Effector memory CD8-positive, alpha-beta T cell (primary cell): ENCODE results near the gene ATP1A4.

Source experiments
- ATAC-seq: fragments of 150-1000 bp; cut with Tn5 transposase; replicated peaks from 2 replicates; pipeline ENCODE4 v1.10.0; 2021; ENCODE audit warnings: mild to moderate bottlenecking, moderate library complexity
- DNase-seq, 3 experiments: peaks; one replicate each; pipeline ENCODE4 v3.0.0; 2021
- H3K27ac Mint-ChIP-seq, 2 donors: one replicate each; pipeline ENCODE4 v1.8.0; 2022; ENCODE audit warnings: mild to moderate bottlenecking in 2 of 2, mixed read lengths in 2 of 2, moderate library complexity in 2 of 2
- H3K27me3 Mint-ChIP-seq, 2 donors: one replicate each; pipeline ENCODE4 v1.8.0; 2022; ENCODE audit warnings: mixed read lengths in 2 of 2
- H3K36me3 Mint-ChIP-seq: one replicate; pipeline ENCODE4 v1.8.0; 2022; ENCODE audit warnings: mild to moderate bottlenecking, moderate library complexity, mixed read lengths; ENCODE audit not compliant: insufficient read depth
- H3K4me1 Mint-ChIP-seq, 2 donors: one replicate each; pipeline ENCODE4 v1.8.0; 2022; ENCODE audit warnings: low read depth in 2 of 2, mixed read lengths in 2 of 2
- H3K4me3 Mint-ChIP-seq, 2 donors: one replicate each; pipeline ENCODE4 v1.8.0; 2022; ENCODE audit warnings: mild to moderate bottlenecking in 2 of 2, mixed read lengths in 2 of 2, moderate library complexity in 2 of 2
- H3K9me3 Mint-ChIP-seq, 2 donors: one replicate each; pipeline ENCODE4 v1.8.0; 2022; ENCODE audit warnings: mixed read lengths in 2 of 2

ATP1A4 gene

DNA sequence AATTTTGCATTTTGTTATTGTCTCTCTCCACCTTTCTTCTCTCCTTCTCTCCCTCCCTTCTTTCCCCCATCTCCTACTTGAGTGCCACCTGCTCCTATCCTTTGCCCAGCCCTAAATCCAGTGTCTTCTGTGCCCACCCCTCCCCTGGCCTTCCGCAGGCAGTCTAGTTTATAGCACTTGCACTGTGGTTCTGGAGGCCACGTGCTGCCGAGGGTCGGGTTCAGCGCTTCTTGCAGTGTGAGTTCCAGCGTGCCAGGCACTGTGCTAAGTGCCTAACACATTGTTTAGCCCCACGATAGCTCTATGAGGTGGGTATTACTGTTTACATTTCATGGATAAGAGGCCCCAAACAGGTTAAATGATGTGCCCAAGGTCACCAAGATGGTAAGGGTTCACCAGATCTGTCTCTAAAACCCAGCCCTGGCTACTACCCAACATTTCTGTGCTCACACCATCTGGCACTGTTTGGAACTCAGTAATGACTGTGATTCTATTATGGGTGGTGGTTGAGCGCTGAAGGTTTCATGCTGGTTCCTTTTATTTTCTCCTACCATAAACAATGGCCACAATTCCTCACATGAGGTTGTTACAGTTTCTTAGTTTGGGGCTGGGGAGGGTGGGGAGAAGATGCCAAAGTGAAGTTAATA lies 14.1 kb upstream of the ATP1A4 start:
- no peak overlapping the region for H3K4me3 Mint-ChIP-seq
- peaks cover 40 to 72% of the 10 kb centered on the region in 2 donors for H3K27me3 Mint-ChIP-seq
- no peak overlapping the region for H3K27ac Mint-ChIP-seq
- ATAC-seq (no peak), DNase-seq (no peak)
- H3K36me3 Mint-ChIP-seq: no peaks in the 10 kb centered on the region
- no peaks in the 10 kb centered on the region for H3K9me3 Mint-ChIP-seq
- H3K4me1 Mint-ChIP-seq: no peaks in the 10 kb centered on the region

- no peaks in the 10 kb centered on the region for H3K36me3 Mint-ChIP-seq
- no peaks in the 10 kb centered on the region for H3K9me3 Mint-ChIP-seq
- H3K4me1 Mint-ChIP-seq: no peaks in the 10 kb centered on the region
- ATAC-seq (no peak), DNase-seq (no peak)
- H3K27ac Mint-ChIP-seq: no peak overlapping the region
- no peak overlapping the region for H3K4me3 Mint-ChIP-seq
- H3K27me3 Mint-ChIP-seq: peaks cover 45 to 71% of the 10 kb centered on the region in 2 donors
These were observed 11.6 kb upstream of the ATP1A4 start for GRCh38 chr1:160139840-160140239.

GRCh38 chr1:160143695-160144094 lies 7.7 kb upstream of the ATP1A4 start:
- ATAC-seq (no peak), DNase-seq (no peak)
- no peak overlapping the region for H3K4me3 Mint-ChIP-seq
- peaks cover 50 to 62% of the 10 kb centered on the region in 2 donors for H3K27me3 Mint-ChIP-seq
- no peaks in the 10 kb centered on the region for H3K9me3 Mint-ChIP-seq
- H3K36me3 Mint-ChIP-seq: no peaks in the 10 kb centered on the region
- H3K27ac Mint-ChIP-seq: no peak overlapping the region
- H3K4me1 Mint-ChIP-seq: no peaks in the 10 kb centered on the region

- Mint-ChIP-seq H3K4me3 (no peak overlapping the region), H3K27ac (no peak overlapping the region), H3K9me3 (no peaks in the 10 kb centered on the region), H3K36me3 (no peaks in the 10 kb centered on the region), H3K4me1 (no peaks in the 10 kb centered on the region), H3K27me3 (peaks cover 45 to 54% of the 10 kb centered on the region in 2 donors)
- no peak for DNase-seq
- ATAC-seq: no peak
These were observed 6.5 kb upstream of the ATP1A4 start for GRCh38 chr1:160144921-160145320.

- peaks cover 36 to 42% of the 10 kb centered on the region in 2 donors for H3K27me3 Mint-ChIP-seq
These were observed 5.3 kb upstream of the ATP1A4 start for GRCh38 chr1:160146107-160146506.

GRCh38 chr1:160148121-160148520 lies 3.3 kb upstream of the ATP1A4 start:
- Mint-ChIP-seq H3K27me3 (peaks cover 26 to 36% of the 10 kb centered on the region in 2 donors), H3K4me3 (no peak overlapping the region), H3K36me3 (no peaks in the 10 kb centered on the region), H3K4me1 (no peaks in the 10 kb centered on the region), H3K27ac (no peak overlapping the region), H3K9me3 (no peaks in the 10 kb centered on the region)
- no peak for DNase-seq
- ATAC-seq: no peak

More at GRCh38 chr1:160146107-160146506, 5.3 kb upstream of the ATP1A4 start:
- H3K9me3 Mint-ChIP-seq: no peaks in the 10 kb centered on the region
- H3K4me1 Mint-ChIP-seq: no peaks in the 10 kb centered on the region
- no peaks in the 10 kb centered on the region for H3K36me3 Mint-ChIP-seq
- H3K27ac Mint-ChIP-seq: no peak overlapping the region
- no peak overlapping the region for H3K4me3 Mint-ChIP-seq
- ATAC-seq (no peak), DNase-seq (no peak)

- Mint-ChIP-seq H3K9me3 (no peaks in the 10 kb centered on the region), H3K27ac (no peak overlapping the region), H3K27me3 (peaks cover 19 to 24% of the 10 kb centered on the region in 2 donors), H3K4me3 (no peak overlapping the region), H3K36me3 (no peaks in the 10 kb centered on the region), H3K4me1 (no peaks in the 10 kb centered on the region)
- DNase-seq: no peak
- no peak for ATAC-seq
These were observed 2.2 kb upstream of the ATP1A4 start for GRCh38 chr1:160149233-160149632.

GRCh38 chr1:160149716-160150115 lies 1.7 kb upstream of the ATP1A4 start:
- no peak for ATAC-seq
- H3K36me3 Mint-ChIP-seq: no peaks in the 10 kb centered on the region
- no peaks in the 10 kb centered on the region for H3K9me3 Mint-ChIP-seq
- no peak for DNase-seq
- H3K4me3 Mint-ChIP-seq: no peak overlapping the region
- H3K27ac Mint-ChIP-seq: no peak overlapping the region
- no peaks in the 10 kb centered on the region for H3K4me1 Mint-ChIP-seq
- peaks cover 18 to 22% of the 10 kb centered on the region in 2 donors for H3K27me3 Mint-ChIP-seq

DNA sequence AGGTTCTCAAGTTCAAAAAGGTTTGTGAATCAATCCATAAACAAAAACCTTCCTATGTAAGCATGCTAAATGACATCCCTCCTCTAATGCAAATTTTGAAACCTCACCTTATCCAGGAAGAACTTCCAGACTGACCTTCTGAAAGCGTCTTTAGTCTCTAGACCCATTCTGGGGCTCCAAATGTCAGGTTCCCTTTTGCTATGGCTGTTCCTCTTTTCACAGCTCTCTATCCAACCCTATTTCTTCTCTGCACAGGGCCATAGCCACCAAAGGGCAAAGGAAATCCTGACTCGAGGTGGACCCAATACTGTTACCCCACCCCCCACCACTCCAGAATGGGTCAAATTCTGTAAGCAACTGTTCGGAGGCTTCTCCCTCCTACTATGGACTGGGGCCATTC lies 3.4 kb downstream of the ATP1A4 start:
- Mint-ChIP-seq H3K9me3 (no peaks in the 10 kb centered on the region), H3K36me3 (no peaks in the 10 kb centered on the region), H3K27me3 (peaks cover 15 to 50% of the 10 kb centered on the region in 2 donors)

GRCh38 chr1:160156361-160156760 lies 5.0 kb downstream of the ATP1A4 start:
- Mint-ChIP-seq H3K36me3 (no peaks in the 10 kb centered on the region), H3K4me1 (no peaks in the 10 kb centered on the region), H3K9me3 (no peaks in the 10 kb centered on the region), H3K4me3 (no peak overlapping the region), H3K27me3 (peaks cover 14 to 54% of the 10 kb centered on the region in 2 donors), H3K27ac (no peak overlapping the region)
- DNase-seq (no peak), ATAC-seq (no peak)

More for the DNA sequence above, 3.4 kb downstream of the ATP1A4 start:
- Mint-ChIP-seq H3K4me3 (no peak overlapping the region), H3K27ac (no peak overlapping the region), H3K4me1 (no peaks in the 10 kb centered on the region)
- ATAC-seq (no peak), DNase-seq (no peak)

- Mint-ChIP-seq H3K27ac (no peak overlapping the region), H3K27me3 (peaks cover 6 to 50% of the 10 kb centered on the region in 2 donors), H3K9me3 (no peaks in the 10 kb centered on the region), H3K4me3 (no peak overlapping the region), H3K36me3 (no peaks in the 10 kb centered on the region), H3K4me1 (no peaks in the 10 kb centered on the region)
- no peak for DNase-seq
- ATAC-seq: no peak
These were observed 5.8 kb downstream of the ATP1A4 start for GRCh38 chr1:160157174-160157573.

DNA sequence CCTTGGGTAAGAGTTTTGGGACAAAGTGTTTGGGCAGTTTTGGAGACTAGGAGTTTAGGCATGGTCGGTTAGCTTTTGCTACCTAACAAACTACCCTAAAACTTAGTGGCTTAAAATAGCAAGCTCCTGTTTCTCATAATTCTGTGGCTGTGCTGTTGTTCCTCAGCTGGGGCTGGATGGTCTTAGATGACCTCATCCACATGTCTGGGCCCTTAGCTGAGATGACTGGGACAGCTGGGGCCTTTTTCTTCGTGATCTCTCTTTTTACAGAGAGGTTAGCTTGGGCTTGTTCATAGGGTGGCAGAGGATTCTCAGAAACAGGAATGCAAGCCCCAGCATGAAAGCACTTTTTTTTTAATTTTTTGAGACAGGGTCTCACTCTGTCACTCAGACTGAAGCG lies 6.6 kb downstream of the ATP1A4 start:
- Mint-ChIP-seq H3K9me3 (no peaks in the 10 kb centered on the region), H3K36me3 (no peaks in the 10 kb centered on the region), H3K4me1 (no peaks in the 10 kb centered on the region), H3K27ac (no peak overlapping the region), H3K4me3 (no peak overlapping the region), H3K27me3 (peaks cover 6 to 49% of the 10 kb centered on the region in 2 donors)
- no peak for ATAC-seq
- no peak for DNase-seq

DNA sequence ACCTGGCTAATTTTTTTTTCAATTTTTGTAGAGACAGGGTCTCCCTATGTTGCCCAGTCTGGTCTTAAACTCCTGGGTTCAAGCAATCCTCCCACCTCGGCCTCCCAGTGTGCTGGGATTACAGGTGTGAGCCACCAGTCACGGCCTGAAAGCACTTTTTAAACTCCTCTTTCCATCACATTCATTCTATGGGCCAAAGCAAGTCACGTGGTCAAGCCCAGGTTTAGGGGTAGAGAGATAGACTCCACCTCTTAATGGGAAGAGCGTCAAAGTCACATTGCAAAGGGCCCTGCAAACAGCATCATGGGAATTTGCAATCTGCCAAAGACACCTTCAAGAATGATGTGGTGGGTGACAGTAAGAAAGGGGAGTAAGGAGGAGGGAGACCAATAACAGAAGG lies 7.1 kb downstream of the ATP1A4 start:
- Mint-ChIP-seq H3K27me3 (peaks cover 6 to 54% of the 10 kb centered on the region in 2 donors), H3K36me3 (no peaks in the 10 kb centered on the region), H3K27ac (no peak overlapping the region), H3K4me1 (no peaks in the 10 kb centered on the region), H3K9me3 (no peaks in the 10 kb centered on the region), H3K4me3 (no peak overlapping the region)
- DNase-seq (no peak), ATAC-seq (no peak)

DNA sequence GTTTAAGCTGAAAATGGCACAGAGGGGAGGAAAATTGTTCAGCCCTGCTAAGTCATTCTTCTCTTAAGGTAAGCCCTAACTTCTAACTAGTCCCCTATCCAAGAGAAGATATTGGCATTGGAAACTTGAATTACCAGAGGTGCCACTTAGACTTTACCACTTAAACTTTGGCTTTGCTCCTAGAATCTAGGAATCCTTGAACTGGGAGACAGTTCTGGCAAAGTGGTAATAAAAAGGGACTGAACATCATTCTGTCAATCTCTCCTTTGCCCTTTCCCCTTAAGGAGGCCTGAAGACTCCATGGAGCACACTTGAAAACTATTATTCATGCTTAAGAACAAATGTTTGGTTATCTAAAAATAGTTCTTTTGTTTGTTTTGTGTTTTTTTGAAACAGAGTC lies 8.4 kb downstream of the ATP1A4 start:
- no peaks in the 10 kb centered on the region for H3K36me3 Mint-ChIP-seq
- no peaks in the 10 kb centered on the region for H3K9me3 Mint-ChIP-seq
- H3K27me3 Mint-ChIP-seq: peaks cover 9 to 64% of the 10 kb centered on the region in 2 donors
- H3K4me1 Mint-ChIP-seq: no peaks in the 10 kb centered on the region
- no peak for ATAC-seq
- DNase-seq: no peak
- H3K4me3 Mint-ChIP-seq: no peak overlapping the region
- no peak overlapping the region for H3K27ac Mint-ChIP-seq
